GM21825 (cell line): ENCODE data around the gene FAM3C.
"Not testable (repeated sequence)": the region's sequence is repeated elsewhere in the genome, so short reads cannot be mapped to it uniquely, and the experiment has no call there.

Experiments
- ATAC-seq: cut with Tn5 transposase; IDR thresholded peaks from one replicate; pipeline ENCODE4 v1.9.1; 2021; ENCODE audit warnings: mild to moderate bottlenecking, moderate library complexity; ENCODE audit not compliant: unreplicated experiment

The FAM3C gene

GRCh38 chr7:121395961-121396757, at the start of gene FAM3C:
Gene FAM3C (minus strand): TSS chr7:121396308. CDS start chr7:121382969, 13,339 bp downstream.
- ATAC-seq: peak; percentile 79

- ATAC-seq: no peak
Measured at GRCh38 chr7:121442845-121443244, 46.7 kb upstream of the FAM3C start.

- no peak for ATAC-seq
Measured at GRCh38 chr7:121440857-121441503, 44.9 kb upstream of the FAM3C start.

GRCh38 chr7:121438043-121438955, 42.2 kb upstream of the FAM3C start:
- peak; percentile 41 for ATAC-seq

GRCh38 chr7:121437470-121437869, 41.4 kb upstream of the FAM3C start:
- ATAC-seq: no peak

- no peak for ATAC-seq
Measured at GRCh38 chr7:121436688-121437087, 40.6 kb upstream of the FAM3C start.

GRCh38 chr7:121436136-121436535, 40.0 kb upstream of the FAM3C start:
- ATAC-seq: no peak

GRCh38 chr7:121433775-121434174, 37.7 kb upstream of the FAM3C start:
- ATAC-seq: peak; percentile 38

- ATAC-seq: peak; percentile 76
Measured at GRCh38 chr7:121432486-121432885, 36.4 kb upstream of the FAM3C start.

GRCh38 chr7:121431996-121432395, 35.9 kb upstream of the FAM3C start:
- no peak for ATAC-seq

GRCh38 chr7:121431389-121431995, 35.4 kb upstream of the FAM3C start:
- no peak for ATAC-seq

- no peak for ATAC-seq
Measured at GRCh38 chr7:121430558-121430957, 34.5 kb upstream of the FAM3C start.

GRCh38 chr7:121429798-121430197, 33.7 kb upstream of the FAM3C start:
- no peak for ATAC-seq

- no peak for ATAC-seq
Measured at GRCh38 chr7:121428855-121429489, 32.9 kb upstream of the FAM3C start.

GRCh38 chr7:121421743-121422142, 25.6 kb upstream of the FAM3C start:
- ATAC-seq: not testable (repeated sequence)

GRCh38 chr7:121420976-121421375, 24.9 kb upstream of the FAM3C start:
- ATAC-seq: no peak

GRCh38 chr7:121419201-121420148, 23.4 kb upstream of the FAM3C start:
- ATAC-seq: no peak

- no peak for ATAC-seq
Measured at GRCh38 chr7:121416533-121416932, 20.4 kb upstream of the FAM3C start.

GRCh38 chr7:121414436-121414835, 18.3 kb upstream of the FAM3C start:
- ATAC-seq: no peak
